Measurements from ENCODE around the gene SLC22A16.
"Not testable (repeated sequence)": the region's sequence is repeated elsewhere in the genome, so short reads cannot be mapped to it uniquely, and the experiment has no call there.

SLC22A16 gene, protein sequence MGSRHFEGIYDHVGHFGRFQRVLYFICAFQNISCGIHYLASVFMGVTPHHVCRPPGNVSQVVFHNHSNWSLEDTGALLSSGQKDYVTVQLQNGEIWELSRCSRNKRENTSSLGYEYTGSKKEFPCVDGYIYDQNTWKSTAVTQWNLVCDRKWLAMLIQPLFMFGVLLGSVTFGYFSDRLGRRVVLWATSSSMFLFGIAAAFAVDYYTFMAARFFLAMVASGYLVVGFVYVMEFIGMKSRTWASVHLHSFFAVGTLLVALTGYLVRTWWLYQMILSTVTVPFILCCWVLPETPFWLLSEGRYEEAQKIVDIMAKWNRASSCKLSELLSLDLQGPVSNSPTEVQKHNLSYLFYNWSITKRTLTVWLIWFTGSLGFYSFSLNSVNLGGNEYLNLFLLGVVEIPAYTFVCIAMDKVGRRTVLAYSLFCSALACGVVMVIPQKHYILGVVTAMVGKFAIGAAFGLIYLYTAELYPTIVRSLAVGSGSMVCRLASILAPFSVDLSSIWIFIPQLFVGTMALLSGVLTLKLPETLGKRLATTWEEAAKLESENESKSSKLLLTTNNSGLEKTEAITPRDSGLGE

GRCh38 chr6:110476046-110476849 is at the start of gene SLC22A16:
SLC22A16 (minus strand) TSS chr6:110476613; CDS start chr6:110476574, 39 bp downstream.
- DNase-seq (ENCODE audit: low read depth): peak; percentile 5

DNA sequence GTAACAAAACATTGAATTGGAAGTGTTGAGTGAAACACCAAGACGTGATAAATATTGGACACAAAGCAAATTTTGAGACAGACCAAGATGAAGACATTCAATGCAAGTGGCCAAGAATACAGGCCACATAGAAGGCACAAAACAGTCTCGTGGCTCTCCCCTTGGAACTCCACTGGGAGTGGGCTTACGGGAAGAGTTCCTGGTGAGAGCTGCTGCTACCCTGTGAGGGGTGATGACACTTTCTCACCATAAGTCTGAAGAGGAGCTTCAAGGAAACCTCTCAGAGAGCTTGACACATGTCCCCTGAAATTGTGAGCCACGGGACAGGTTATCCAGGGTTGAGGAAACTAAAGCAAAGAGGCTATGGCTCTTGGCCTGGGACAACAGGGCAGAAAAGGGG is 48.6 kb upstream of the SLC22A16 start:
- no peak for DNase-seq (ENCODE audit: low read depth)

DNA sequence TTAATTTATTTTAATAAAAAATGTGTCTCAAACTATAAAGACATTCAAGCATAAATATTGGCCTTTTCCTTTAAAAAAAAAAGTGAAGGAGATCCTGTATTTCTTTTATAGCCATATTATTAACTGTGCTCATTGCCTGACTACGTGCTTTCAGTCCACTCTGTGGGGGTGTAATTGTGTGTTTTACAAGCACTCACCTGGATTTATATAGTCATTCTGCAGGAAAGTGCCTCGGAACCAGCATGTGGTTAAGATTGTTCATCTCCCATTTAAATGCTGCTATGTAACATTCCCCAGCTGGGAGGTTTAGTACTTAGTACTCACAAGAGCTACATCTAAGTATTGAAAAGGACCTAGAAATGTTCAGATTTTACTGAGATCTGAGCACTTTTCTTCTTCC is 47.9 kb upstream of the SLC22A16 start:
- no peak for DNase-seq (ENCODE audit: low read depth)

- no peak for DNase-seq (ENCODE audit: low read depth)
Observed at GRCh38 chr6:110523451-110524021, 47.1 kb upstream of the SLC22A16 start.

DNA sequence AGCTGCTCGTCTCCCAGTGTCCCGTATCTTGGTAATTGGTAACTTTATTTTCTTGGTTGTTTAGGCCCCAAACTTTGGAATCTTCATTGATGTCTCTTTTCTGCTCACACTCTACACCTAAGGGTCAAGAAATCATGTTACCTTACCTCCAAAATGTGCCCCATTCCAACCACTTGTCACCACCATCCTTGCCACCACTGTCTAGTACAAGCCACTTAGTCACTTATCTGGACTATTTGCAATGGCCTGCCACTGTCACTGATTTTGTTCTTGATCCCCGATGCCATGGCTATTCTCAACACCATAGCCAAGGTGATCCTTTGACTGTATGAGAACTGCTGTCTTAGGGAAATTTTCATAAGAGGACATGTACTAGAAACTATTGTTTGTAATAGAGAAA is 46.0 kb upstream of the SLC22A16 start:
- no peak for DNase-seq (ENCODE audit: low read depth)

- DNase-seq (ENCODE audit: low read depth): no peak
Observed at GRCh38 chr6:110520992-110521543, 44.7 kb upstream of the SLC22A16 start.

DNA sequence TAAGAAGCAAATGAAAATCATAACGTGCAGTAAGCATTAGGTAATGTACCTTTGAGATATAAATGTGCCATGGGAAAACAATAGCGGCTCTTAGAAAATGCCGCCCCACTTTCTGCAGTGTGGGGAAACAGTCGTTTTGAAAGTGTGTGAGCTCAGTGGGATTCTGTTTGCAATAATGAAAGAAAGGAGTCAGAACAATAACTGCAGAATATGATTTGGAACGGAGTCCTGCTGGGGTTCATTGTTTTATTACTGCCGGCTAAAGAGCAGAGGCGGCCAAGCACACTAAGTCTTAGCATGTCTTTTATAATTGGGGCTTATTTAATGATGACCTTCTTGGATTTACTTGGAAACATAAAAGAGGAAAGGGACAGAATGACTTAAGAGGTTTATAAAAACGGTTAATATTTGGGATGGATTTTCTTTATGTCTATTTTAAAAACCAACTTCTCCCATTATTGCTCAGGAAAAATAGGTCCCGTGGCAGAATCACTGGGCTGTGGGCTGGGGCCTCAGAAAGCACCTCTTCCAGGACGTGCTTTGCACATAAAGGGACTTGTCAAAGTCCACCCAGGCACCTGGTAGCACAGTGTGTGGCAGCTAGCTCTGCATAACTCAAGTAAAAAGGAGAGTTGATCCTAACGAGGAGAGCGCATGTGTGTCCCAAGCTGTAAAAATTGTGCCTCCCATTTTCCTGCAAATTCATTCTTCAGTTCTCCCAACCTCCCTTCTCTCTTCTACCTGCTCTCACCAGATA is 44.0 kb upstream of the SLC22A16 start:
- no peak for DNase-seq (ENCODE audit: low read depth)

DNA sequence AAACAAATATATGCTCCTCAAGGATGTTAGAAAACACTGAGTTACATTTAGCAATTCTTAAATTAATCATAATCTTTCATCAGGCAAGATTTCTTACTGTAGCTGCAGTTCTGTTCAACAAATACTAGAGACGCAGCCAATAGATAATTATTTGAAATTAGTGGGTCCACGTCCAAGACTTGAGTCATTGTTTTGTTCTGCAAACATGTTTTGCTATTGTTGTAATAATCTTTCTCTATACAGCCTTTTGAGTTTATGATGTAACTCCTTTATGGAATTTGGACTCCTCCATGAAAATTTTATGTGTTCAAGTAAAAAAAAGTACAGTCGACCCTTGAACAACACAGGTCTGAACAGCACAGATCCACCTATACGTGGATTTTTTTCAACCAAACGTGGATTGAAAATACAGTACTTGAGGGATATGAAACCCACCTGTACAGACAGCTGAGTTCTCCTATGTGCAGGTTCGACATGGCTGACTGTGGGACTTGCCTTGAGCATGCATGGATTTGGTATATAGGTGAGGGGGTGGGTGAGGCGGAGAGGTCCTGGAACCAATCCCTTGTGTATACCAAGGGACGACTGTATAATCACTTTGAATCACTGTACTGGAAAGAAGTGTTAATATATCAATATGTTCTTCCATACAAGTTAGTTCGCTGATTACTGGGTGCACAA is 41.3 kb upstream of the SLC22A16 start:
- DNase-seq (ENCODE audit: low read depth): peak; percentile 55

DNA sequence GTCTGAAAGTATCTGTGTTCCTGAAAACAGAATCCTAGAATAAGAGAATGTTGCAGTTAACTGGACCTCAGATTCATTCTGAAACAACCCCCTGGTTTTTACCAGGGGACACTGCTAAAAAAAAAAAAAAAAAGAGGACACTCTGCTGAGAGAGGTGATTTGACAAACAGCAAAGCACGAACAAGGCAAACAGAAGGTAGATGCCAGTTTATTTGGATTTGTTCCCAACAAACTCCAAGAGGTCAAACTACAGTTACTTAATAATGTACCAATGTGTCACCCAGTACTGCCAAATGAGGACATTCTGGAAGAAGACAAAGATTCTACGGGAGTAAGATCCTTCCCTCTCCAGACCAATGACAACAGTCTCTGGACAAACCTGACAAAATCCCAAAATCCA is 40.6 kb upstream of the SLC22A16 start:
- no peak for DNase-seq (ENCODE audit: low read depth)

DNA sequence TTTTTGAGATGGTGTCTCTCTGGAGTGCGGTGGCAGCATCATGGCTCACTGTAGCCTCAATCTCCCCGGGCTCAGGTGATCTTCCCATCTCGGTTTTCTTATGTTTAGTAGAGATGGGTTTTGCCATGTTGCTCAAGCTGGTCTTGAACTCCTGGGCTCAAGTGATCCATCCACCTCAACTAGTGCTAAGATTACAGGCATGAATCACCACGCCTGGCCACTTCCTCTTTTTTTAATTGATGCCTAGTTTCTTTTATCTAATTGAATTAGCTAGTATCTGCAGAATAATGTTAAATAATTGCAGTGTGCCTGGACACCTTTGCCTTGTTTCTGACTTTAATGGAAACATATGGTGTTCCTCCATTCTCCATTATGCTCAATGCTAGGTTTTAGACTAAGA is 38.4 kb upstream of the SLC22A16 start:
- DNase-seq (ENCODE audit: low read depth): no peak

DNA sequence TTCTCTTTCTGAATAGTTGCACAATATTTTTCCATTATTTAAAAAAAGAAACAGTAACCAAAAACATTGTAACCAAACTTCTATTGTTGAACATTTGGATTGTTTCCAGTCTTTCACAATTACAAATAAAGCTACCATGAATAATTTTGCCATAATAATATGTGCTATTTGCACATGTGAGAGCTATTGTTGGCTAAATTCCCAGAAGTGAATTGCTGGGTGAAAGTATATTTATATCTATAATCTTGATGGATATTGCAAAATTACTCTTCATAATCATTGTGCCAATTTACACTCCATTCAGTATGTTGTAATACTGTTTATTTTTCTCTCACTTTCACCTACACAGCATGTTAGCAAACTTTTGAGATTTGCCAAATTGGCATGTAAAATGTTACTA is 36.6 kb upstream of the SLC22A16 start:
- DNase-seq (ENCODE audit: low read depth): peak; percentile 87

DNA sequence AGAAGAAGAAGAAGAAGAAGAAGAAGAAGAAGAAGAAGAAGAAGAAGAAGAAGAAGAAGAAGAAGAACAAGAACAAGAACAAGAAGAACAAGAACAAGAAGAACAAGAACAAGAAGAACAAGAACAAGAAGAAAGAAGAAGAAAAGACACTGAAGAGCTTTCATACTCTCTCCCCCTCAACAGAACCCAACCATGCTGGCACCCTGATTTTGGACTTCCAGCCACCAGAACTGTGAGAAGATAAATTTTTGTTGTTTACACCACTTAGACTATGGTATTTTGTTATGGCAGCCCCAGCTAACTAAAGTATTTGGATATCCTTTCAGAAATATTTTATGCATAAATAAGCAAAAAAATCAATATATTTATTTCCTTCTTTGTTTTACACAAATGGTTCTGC is 36.1 kb upstream of the SLC22A16 start:
- not testable (repeated sequence) for DNase-seq (ENCODE audit: low read depth)

DNA sequence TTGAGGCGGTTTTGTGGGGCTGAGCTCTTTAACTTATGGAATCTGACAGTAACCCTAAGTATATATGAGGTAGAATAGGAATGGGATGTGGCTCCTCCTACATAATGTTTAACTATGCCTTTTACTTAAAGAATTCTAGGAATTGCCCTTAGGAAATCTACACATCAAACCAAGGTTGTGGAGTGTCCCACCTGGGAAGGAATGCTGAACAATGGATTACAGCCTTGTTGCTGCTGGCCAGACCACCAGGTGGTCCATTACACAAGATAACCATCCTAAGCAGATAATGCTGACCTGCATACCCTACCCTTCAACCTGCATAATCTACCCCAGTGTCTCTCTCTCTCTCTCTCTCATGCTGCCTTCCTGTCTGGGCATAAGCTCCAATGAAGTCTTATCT is 35.0 kb upstream of the SLC22A16 start:
- no peak for DNase-seq (ENCODE audit: low read depth)

DNA sequence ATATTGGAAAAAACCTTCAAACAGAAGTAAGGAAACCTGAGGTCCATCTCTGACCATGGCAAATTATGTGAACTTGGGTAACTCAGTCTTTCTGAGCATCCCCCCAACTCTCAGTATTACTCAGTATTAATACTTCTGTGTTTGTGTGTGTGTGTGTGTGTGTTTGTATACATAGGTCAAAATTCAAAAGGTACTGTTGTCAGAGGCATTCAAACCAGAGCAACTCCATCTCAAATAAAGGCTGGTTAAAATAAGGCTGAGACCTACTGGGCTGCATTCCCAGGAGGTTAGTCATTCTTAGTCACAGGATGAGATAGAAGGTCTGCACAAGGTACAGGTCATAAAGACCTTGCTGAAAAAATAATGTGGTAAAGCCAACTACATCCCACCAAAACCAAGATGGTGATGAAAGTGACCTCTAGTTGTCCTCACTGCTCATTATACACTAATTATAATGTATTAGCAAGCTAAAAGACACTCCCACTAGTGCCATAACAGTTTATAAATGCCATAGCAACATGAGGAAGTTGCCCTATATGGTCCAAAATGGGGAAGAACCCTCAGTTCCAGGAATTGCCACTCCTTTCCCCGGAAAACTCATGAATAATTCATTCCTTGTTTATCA is 33.3 kb upstream of the SLC22A16 start:
- DNase-seq (ENCODE audit: low read depth): peak; percentile 31

DNA sequence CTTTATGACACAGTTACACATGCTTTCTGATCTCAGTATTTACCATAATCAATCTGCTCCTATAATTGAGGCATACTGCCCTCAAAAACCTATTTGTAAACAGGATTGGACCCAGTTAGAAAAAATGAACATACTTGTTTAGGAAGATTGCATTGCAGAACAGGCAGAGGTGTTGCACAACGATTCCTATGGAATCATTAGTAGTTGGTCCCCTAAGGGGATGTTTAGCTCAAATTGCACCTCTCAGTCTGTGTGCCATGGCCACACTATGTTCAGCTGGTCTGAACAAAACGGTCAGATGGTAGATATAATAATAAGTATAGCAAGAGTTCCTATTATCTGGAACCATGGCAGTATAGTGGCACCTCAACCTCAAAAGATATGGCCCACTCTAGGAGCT is 28.5 kb upstream of the SLC22A16 start:
- not testable (repeated sequence) for DNase-seq (ENCODE audit: low read depth)

- no peak for DNase-seq (ENCODE audit: low read depth)
Observed at GRCh38 chr6:110495949-110496348, 19.5 kb upstream of the SLC22A16 start.

DNA sequence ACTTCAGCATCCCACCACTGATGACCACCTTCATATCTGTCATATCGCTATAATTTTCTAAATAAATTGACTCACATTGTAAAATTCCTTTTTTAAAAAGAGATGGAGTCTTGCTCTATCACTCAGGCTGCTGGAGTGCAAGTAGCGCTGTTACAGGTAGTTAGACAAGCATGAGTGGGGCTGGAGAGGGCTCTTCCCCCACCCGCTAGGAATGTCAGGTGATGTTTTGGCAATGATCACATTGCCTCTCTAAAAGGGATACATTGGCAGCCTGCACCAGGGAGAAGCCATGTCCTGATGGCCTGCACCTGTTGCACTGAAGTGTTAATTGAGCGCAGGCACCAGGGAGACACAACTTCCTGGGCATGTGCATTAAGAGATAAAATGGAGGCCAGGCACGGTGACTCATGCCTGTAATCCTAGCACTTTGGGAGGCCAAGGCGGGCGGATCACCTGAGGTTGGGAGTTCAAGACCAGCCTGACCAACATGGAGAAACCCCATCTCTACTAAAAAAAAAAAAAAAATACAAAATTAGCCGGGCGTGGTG is 16.9 kb upstream of the SLC22A16 start:
- DNase-seq (ENCODE audit: low read depth): no peak

DNA sequence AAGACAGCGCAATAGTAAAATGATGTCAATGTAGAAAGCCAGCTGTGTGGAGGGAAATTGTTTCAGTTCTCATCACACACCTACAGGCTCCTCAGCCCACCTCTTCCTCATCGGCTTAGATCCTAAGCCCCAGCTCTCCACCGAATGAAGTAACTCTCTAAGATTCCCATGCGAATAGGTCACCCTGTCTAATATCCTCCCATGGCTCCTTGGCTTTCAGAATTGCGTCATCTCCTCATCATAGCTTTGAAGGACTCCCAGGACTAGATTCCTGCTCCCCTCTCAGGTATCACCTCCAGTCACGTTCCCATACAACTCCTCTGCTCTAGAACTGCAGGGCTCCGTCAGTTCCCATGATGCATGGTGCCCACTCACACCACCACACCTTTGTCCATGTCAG is 16.2 kb upstream of the SLC22A16 start:
- DNase-seq (ENCODE audit: low read depth): no peak

GRCh38 chr6:110491644-110492317 is 15.4 kb upstream of the SLC22A16 start:
- DNase-seq (ENCODE audit: low read depth): peak; percentile 45

DNA sequence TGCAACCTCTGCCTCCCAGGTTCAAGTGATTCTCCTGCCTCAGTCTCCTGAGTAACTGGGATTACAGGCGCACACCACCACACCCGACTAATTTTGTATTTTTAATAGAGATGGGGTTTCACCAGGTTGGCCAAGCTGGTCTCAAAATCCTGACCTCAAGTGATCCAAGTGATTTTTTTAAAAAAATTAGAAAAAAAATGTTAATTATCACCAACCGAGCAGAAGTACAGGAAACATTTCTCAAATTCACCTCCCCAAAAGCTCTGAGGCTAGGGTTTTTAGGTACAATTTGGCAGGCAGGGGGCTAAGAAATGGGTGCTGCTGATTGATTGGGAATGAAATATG is 14.9 kb upstream of the SLC22A16 start:
- DNase-seq (ENCODE audit: low read depth): no peak

Data from fibroblast of gingiva (primary cell).